Stomach (tissue), 9 donors: Measurements from ENCODE around the gene CCSER1. TPM values are rescaled to one million over a fixed set of nuclear protein-coding genes. Genes with fewer than 3 reads are reported as not detected.

Source experiments
- DNase-seq, 2 donors: peaks; one replicate each; pipeline versions ENCODE4 v3.0.0 to v3.0.0-alpha.2; 2013 to 2019
- H3K27ac ChIP-seq, 5 donors: fragments of 200-600 bp in 4 of 5; sonication (generic) in 4 of 5; one replicate each; pipeline ENCODE4 v1.5.1; 2013 to 2019; ENCODE audit warnings: mild to moderate bottlenecking in 1 of 5, moderate library complexity in 1 of 5
- H3K27me3 ChIP-seq, 3 donors: fragments of 200-600 bp; sonication (generic); one replicate each; pipeline ENCODE4 v1.5.1; 2017 to 2019; ENCODE audit warnings: mixed run types in 1 of 3
- H3K36me3 ChIP-seq, 4 donors: fragments of 200-600 bp; sonication (generic); 1 replicate in 3 of 4; 2 replicates in 1 of 4; pipeline ENCODE4 v1.5.1; 2016 to 2019
- H3K4me1 ChIP-seq, 4 donors: fragments of 200-600 bp; sonication (generic); one replicate each; pipeline ENCODE4 v1.5.1; 2016 to 2019
- H3K4me3 ChIP-seq, 4 donors: fragments of 200-600 bp; sonication (generic) in 3 of 4; one replicate each; pipeline ENCODE4 v1.5.1; 2016 to 2019; ENCODE audit warnings: mild to moderate bottlenecking in 1 of 4
- H3K9me3 ChIP-seq, 4 donors: fragments of 200-600 bp; sonication (generic); one replicate each; pipeline ENCODE4 v1.5.1; 2016 to 2019
- EP300 ChIP-seq: sonication (generic); formaldehyde crosslinking; IDR thresholded peaks from one replicate; pipeline ENCODE4 v1.6.1; 2017; ENCODE audit warnings: antibody characterized with exemption
- POLR2A ChIP-seq, 4 donors: fragments of 450-650 bp; IDR thresholded peaks; one replicate each; pipeline ENCODE4 v1.6.1; 2016; ENCODE audit warnings: antibody characterized with exemption in 4 of 4, control low read depth in 2 of 4, mild to moderate bottlenecking in 1 of 4, moderate library complexity in 1 of 4
- POLR2AphosphoS5 ChIP-seq, 3 donors: sonication (generic); formaldehyde crosslinking; IDR thresholded peaks; one replicate each; pipeline ENCODE4 v1.6.1; 2016; ENCODE audit warnings: antibody characterized with exemption in 3 of 3
- WGBS, 5 donors: extraction: QIAGEN DNeasy Blood & Tissue Kit in 3 of 5; methylation state at CpG; one replicate each; pipeline versions ENCODE4 v1.1.5 to v1.1.7; 2013 to 2018; 5-methylcytosine and 5-hydroxymethylcytosine counted together
- intact Hi-C: fragments of 100-400 bp; cut with DNase I; formaldehyde crosslinking; loops from one replicate; pipeline ENCODE4 v1.15.1; 2023; ENCODE audit warnings: low total_unique reads
- polyA plus RNA-seq, 3 donors: library from polyadenylated mRNA; stranded (reverse); fragments of 200-250 nt; gene quantifications; one replicate each; pipeline ENCODE4 v1.2.3, GENCODE V29; 2013
- total RNA-seq, 5 donors: library from RNA; depleted of rRNA; stranded (reverse); fragments of >200 nt; gene quantifications; one replicate each; pipeline versions ENCODE4 v1.1.0 to v1.2.3, GENCODE V29; 2014 to 2016
- TF ChIP-seq, protein P1 (sequence below), 7 experiments: fragments of 450-650 bp in 4 of 7; fragments of 200-600 bp in 3 of 7; sonication (generic) in 3 of 7; IDR thresholded peaks; one replicate each; pipeline ENCODE4 v1.5.1; 2016 to 2019; ENCODE audit warnings: antibody characterized with exemption in 7 of 7, control low read depth in 2 of 7, mild to moderate bottlenecking in 1 of 7
- donor health status: healthy with polysubstance abuse.
- donor health status: Bipolar disorder and iron deficiency.
- donor health status: healthy.

CCSER1 gene
- total and polyA plus RNA-seq, 8 donors = 0.33 to 149 (median 15.2) TPM

GRCh38 chr4:90990284-90990683, 863.1 kb downstream of the CCSER1 start:
- no peaks in the 10 kb centered on the region for H3K9me3 ChIP-seq
- H3K4me3 ChIP-seq = no peak overlapping the region
- no peaks in the 10 kb centered on the region for H3K27me3 ChIP-seq
- no peaks in the 10 kb centered on the region for H3K36me3 ChIP-seq
- 45 to 59% (median 54%) methylated on average over 2 of the region's 2 CpGs for WGBS, 5 donors
- no peak for TF ChIP-seq EP300
- TF ChIP-seq POLR2A (IDR thresholded peaks at IDR 0.05) = no peak
- no peak for TF ChIP-seq POLR2AphosphoS5 (IDR thresholded peaks at IDR 0.05)
- TF ChIP-seq, protein P1, sequence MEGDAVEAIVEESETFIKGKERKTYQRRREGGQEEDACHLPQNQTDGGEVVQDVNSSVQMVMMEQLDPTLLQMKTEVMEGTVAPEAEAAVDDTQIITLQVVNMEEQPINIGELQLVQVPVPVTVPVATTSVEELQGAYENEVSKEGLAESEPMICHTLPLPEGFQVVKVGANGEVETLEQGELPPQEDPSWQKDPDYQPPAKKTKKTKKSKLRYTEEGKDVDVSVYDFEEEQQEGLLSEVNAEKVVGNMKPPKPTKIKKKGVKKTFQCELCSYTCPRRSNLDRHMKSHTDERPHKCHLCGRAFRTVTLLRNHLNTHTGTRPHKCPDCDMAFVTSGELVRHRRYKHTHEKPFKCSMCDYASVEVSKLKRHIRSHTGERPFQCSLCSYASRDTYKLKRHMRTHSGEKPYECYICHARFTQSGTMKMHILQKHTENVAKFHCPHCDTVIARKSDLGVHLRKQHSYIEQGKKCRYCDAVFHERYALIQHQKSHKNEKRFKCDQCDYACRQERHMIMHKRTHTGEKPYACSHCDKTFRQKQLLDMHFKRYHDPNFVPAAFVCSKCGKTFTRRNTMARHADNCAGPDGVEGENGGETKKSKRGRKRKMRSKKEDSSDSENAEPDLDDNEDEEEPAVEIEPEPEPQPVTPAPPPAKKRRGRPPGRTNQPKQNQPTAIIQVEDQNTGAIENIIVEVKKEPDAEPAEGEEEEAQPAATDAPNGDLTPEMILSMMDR (IDR thresholded peaks at IDR 0.05) = no peak
- intact Hi-C loops = no loop called here
- peak in 1 of 2 donors; percentile 11 for DNase-seq
- no peaks in the 10 kb centered on the region for H3K4me1 ChIP-seq
- no peak overlapping the region for H3K27ac ChIP-seq

DNA sequence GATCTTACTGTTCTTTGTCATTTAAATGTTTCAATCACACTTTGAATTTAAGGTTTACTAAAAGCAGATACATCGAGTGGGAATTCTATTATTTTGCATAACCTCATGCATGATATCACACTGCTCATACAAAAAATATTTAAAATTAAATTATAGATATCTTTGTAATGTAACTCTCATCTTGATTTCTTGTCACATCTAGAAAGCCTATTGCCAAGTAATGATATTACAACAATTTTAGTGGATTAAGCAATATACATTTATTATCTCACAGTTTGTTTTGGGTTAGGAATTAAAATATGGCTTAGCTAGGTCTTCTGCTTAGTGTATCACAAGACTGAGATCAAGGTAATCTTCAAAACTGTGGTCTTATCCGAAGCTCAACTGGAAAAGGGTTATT, 865.0 kb downstream of the CCSER1 start:
- intact Hi-C loops = no loop called here
- 84 to 86% (median 84%) methylated on average over 2 of the region's 2 CpGs for WGBS, 5 donors
- Histone ChIP-seq H3K4me1 (no peaks in the 10 kb centered on the region), H3K27ac (no peak overlapping the region), H3K27me3 (no peaks in the 10 kb centered on the region), H3K4me3 (no peak overlapping the region), H3K36me3 (no peaks in the 10 kb centered on the region), H3K9me3 (no peaks in the 10 kb centered on the region)
- no peak for TF ChIP-seq EP300
- TF ChIP-seq POLR2AphosphoS5 (IDR thresholded peaks at IDR 0.05) = no peak
- no peak for TF ChIP-seq POLR2A (IDR thresholded peaks at IDR 0.05)
- TF ChIP-seq, protein P1 (IDR thresholded peaks at IDR 0.05) = no peak
- no peak for DNase-seq

- WGBS, 5 donors = 70 to 91% (median 83%) methylated on average over 1 of the region's 1 CpG
- H3K36me3 ChIP-seq = no peaks in the 10 kb centered on the region
- TF ChIP-seq, protein P1 (IDR thresholded peaks at IDR 0.05) = no peak
- no peaks in the 10 kb centered on the region for H3K9me3 ChIP-seq
- H3K27ac ChIP-seq = no peak overlapping the region
- no peak overlapping the region for H3K4me3 ChIP-seq
- H3K27me3 ChIP-seq = no peaks in the 10 kb centered on the region
- peak in 1 of 2 donors; percentile 39 for DNase-seq
- intact Hi-C loops = no loop called here
- no peaks in the 10 kb centered on the region for H3K4me1 ChIP-seq
Measured at GRCh38 chr4:90994851-90995574, 867.8 kb downstream of the CCSER1 start.

GRCh38 chr4:90995996-90996395, 868.8 kb downstream of the CCSER1 start:
- no peak for DNase-seq

More at GRCh38 chr4:90995996-90996395, 868.8 kb downstream of the CCSER1 start:
- Histone ChIP-seq H3K27me3 (no peaks in the 10 kb centered on the region), H3K4me3 (no peak overlapping the region), H3K36me3 (no peaks in the 10 kb centered on the region), H3K4me1 (no peaks in the 10 kb centered on the region), H3K27ac (no peak overlapping the region), H3K9me3 (no peaks in the 10 kb centered on the region)
- intact Hi-C loops = no loop called here
- WGBS, 5 donors = 48 to 93% (median 91%) methylated on average over 1 of the region's 1 CpG
- TF ChIP-seq EP300 (no peak), POLR2A (IDR thresholded peaks at IDR 0.05) (no peak), POLR2AphosphoS5 (IDR thresholded peaks at IDR 0.05) (no peak)
- TF ChIP-seq, protein P1 (IDR thresholded peaks at IDR 0.05) = no peak
